ENCODE measurements around the gene SFI1. TPM values are rescaled to one million over a fixed set of nuclear protein-coding genes. Genes with fewer than 3 reads are reported as not detected.

SFI1 gene
- total and polyA plus RNA-seq, 2 of the 8 experiments (the other 6 are each of a cell fraction or from before 2014, with no cell fraction given): 10.4 to 30.1 TPM

DNA sequence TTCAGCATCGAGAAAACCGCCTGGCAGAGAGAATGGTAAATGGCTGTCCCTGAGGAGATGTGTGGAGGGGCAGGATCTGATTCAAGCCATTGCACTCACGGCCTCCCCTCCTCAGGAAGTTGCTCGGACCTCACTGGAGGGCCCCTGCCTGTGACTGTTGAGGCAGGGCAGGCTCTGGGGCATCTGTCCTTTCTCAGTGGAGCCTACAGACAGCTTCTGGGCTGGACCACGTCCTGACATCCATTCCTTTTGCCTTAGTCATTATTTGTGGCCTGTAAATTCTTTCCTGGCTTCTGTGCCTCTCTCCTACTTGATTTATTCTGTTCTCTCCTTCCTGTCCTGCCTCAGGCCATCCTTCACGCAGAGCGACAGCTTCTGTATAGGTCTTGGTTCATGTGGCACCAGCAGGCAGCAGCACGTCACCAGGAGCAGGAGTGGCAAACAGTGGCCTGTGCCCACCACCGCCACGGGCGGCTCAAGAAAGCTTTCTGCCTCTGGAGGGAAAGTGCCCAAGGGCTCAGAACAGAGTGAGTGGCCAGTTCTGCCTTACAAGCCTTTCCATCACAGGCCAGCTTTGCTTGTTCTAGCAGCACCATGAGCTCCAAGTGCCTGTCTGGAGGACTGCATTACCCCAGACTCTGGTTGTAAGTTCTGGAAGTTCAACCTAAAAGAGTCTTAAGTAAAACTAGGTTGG, 106.1 kb downstream of the SFI1 start (continued):
- TF ChIP-seq HDAC2 (IDR thresholded peaks at IDR 0.05; ENCODE audit: borderline replicate concordance in 1 of 2, low read depth in 2 of 2, low read length in 2 of 2): no peak
- no peak for TF ChIP-seq SRF (IDR thresholded peaks at IDR 0.05; ENCODE audit: low read depth, low read length)
- TF ChIP-seq SAP30 (IDR thresholded peaks at IDR 0.05; ENCODE audit: insufficient read depth, insufficient replicate concordance, low read length): no peak
- no peak for TF ChIP-seq EZH2 (IDR thresholded peaks at IDR 0.05; ENCODE audit: low read depth, low read length, severe bottlenecking)
